ENCODE data around the gene SLC38A5. TPM values are rescaled to one million over a fixed set of nuclear protein-coding genes. Genes with fewer than 3 reads are reported as not detected.

SLC38A5 gene
- total and polyA plus RNA-seq, 9 of the 15 experiments (the other 6 are each of a cell fraction or from before 2014, with no cell fraction given), result 9.3 to 228 (median 142) TPM

GRCh38 chrX:48467281-48467761 lies 2.7 kb downstream of the SLC38A5 start (continued):
- TF ChIP-seq JUN (IDR thresholded peaks at IDR 0.05; ENCODE audit: borderline replicate concordance, low read depth, low read length) (no peak), JUN (CRISPR knock-in tag; IDR thresholded peaks at IDR 0.05; ENCODE audit: borderline replicate concordance) (no peak), CREM (IDR thresholded peaks at IDR 0.05; ENCODE audit: low read depth) (0 out of 2 replicates have a peak, but pooled peaks have one; percentile 7), EP300 (IDR thresholded peaks at IDR 0.05; ENCODE audit: low read length) (no peak), SETDB1 (IDR thresholded peaks at IDR 0.05; ENCODE audit: low read length) (no peak), ARID1B (IDR thresholded peaks at IDR 0.05) (peak; percentile 87), DPF2 (IDR thresholded peaks at IDR 0.05) (peak; percentile 68; the same call in 1 of the 2 replicates), CXXC5 (CRISPR knock-in tag; IDR thresholded peaks at IDR 0.05) (no peak), MAFK (IDR thresholded peaks at IDR 0.05; ENCODE audit: low read length) (no peak), SMARCA4 (IDR thresholded peaks at IDR 0.05) (peak; percentile 48; the same call in 1 of the 2 replicates), ZNF282 (CRISPR knock-in tag; IDR thresholded peaks at IDR 0.05) (no peak), KDM2B (CRISPR knock-in tag; IDR thresholded peaks at IDR 0.05) (no peak), HDAC1 (IDR thresholded peaks at IDR 0.05) (peak in 1 of 2 experiments; percentile 67; a peak in 2 of 4 replicates), POLR2A (conservative IDR thresholded peaks at IDR 0.05) (peak; percentile 29; the same call in 1 of the 2 replicates), CBFA2T2 (conservative IDR thresholded peaks at IDR 0.05) (peak; percentile 84), MBD1 (CRISPR knock-in tag; IDR thresholded peaks at IDR 0.05) (no peak), KLF16 (IDR thresholded peaks at IDR 0.05) (peak; percentile 18; the same call in 1 of the 2 replicates), HMG20A (CRISPR knock-in tag; conservative IDR thresholded peaks at IDR 0.05) (no peak), MTA2 (IDR thresholded peaks at IDR 0.05; ENCODE audit: low read depth) (peak; percentile 62)
- TF ChIP-seq, protein P1, sequence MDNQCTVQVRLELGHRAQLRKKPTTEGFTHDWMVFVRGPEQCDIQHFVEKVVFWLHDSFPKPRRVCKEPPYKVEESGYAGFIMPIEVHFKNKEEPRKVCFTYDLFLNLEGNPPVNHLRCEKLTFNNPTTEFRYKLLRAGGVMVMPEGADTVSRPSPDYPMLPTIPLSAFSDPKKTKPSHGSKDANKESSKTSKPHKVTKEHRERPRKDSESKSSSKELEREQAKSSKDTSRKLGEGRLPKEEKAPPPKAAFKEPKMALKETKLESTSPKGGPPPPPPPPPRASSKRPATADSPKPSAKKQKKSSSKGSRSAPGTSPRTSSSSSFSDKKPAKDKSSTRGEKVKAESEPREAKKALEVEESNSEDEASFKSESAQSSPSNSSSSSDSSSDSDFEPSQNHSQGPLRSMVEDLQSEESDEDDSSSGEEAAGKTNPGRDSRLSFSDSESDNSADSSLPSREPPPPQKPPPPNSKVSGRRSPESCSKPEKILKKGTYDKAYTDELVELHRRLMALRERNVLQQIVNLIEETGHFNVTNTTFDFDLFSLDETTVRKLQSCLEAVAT (IDR thresholded peaks at IDR 0.05), result 0 out of 4 replicates have a peak, but pooled peaks of 1 of the 2 experiments have one; percentile 11
- TF ChIP-seq, protein P2, sequence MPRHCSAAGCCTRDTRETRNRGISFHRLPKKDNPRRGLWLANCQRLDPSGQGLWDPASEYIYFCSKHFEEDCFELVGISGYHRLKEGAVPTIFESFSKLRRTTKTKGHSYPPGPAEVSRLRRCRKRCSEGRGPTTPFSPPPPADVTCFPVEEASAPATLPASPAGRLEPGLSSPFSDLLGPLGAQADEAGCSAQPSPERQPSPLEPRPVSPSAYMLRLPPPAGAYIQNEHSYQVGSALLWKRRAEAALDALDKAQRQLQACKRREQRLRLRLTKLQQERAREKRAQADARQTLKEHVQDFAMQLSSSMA (CRISPR knock-in tag; IDR thresholded peaks at IDR 0.05), result no peak
- TF ChIP-seq, protein P3, sequence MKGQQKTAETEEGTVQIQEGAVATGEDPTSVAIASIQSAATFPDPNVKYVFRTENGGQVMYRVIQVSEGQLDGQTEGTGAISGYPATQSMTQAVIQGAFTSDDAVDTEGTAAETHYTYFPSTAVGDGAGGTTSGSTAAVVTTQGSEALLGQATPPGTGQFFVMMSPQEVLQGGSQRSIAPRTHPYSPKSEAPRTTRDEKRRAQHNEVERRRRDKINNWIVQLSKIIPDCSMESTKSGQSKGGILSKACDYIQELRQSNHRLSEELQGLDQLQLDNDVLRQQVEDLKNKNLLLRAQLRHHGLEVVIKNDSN (CRISPR knock-in tag; IDR thresholded peaks at IDR 0.05), result no peak
- TF ChIP-seq, protein P4, sequence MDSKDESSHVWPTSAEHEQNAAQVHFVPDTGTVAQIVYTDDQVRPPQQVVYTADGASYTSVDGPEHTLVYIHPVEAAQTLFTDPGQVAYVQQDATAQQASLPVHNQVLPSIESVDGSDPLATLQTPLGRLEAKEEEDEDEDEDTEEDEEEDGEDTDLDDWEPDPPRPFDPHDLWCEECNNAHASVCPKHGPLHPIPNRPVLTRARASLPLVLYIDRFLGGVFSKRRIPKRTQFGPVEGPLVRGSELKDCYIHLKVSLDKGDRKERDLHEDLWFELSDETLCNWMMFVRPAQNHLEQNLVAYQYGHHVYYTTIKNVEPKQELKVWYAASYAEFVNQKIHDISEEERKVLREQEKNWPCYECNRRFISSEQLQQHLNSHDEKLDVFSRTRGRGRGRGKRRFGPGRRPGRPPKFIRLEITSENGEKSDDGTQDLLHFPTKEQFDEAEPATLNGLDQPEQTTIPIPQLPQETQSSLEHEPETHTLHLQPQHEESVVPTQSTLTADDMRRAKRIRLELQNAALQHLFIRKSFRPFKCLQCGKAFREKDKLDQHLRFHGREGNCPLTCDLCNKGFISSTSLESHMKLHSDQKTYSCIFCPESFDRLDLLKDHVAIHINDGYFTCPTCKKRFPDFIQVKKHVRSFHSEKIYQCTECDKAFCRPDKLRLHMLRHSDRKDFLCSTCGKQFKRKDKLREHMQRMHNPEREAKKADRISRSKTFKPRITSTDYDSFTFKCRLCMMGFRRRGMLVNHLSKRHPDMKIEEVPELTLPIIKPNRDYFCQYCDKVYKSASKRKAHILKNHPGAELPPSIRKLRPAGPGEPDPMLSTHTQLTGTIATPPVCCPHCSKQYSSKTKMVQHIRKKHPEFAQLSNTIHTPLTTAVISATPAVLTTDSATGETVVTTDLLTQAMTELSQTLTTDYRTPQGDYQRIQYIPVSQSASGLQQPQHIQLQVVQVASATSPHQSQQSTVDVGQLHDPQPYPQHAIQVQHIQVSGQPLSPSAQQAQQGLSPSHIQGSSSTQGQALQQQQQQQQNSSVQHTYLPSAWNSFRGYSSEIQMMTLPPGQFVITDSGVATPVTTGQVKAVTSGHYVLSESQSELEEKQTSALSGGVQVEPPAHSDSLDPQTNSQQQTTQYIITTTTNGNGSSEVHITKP (IDR thresholded peaks at IDR 0.05; ENCODE audit: partially characterized antibody), result peak; percentile 54

Data from K562 (cell line).